SU-DHL-6 (cell line): Measurements from ENCODE around the gene PCDHGB7.

Experiments
- H2AFZ ChIP-seq: fragments of 200-600 bp; sonication (generic); 2 replicates; pipeline ENCODE4 v1.6.1; 2014; ENCODE audit warnings: low read depth, mild to moderate bottlenecking, moderate library complexity, mixed read lengths, antibody characterized with exemption, low read length; ENCODE audit not compliant: severe bottlenecking
- H3F3A ChIP-seq: fragments of 200-600 bp; shearing (Covaris generic); 2 replicates; pipeline ENCODE4 v1.6.0; 2016; ENCODE audit warnings: antibody characterized with exemption, mild to moderate bottlenecking; ENCODE audit not compliant: insufficient read depth
- H3K27ac ChIP-seq: fragments of 200-600 bp; sonication (generic); 2 replicates; pipeline ENCODE4 v1.5.1; 2016; ENCODE audit warnings: low read depth, mild to moderate bottlenecking, low read length, moderate library complexity, mixed read lengths
- H3K27me3 ChIP-seq: fragments of 200-600 bp; sonication (generic), shearing (Covaris generic); 2 replicates; pipeline ENCODE4 v1.6.0; 2014; ENCODE audit warnings: mild to moderate bottlenecking, low read length
- H3K36me3 ChIP-seq: fragments of 200-600 bp; sonication (generic); 2 replicates; pipeline ENCODE4 v1.6.1; 2014; ENCODE audit warnings: mild to moderate bottlenecking, low read length, mixed read lengths
- H3K4me2 ChIP-seq: fragments of 300-600, 200-600 bp; shearing (Covaris generic), sonication (generic); 2 replicates; pipeline ENCODE4 v1.6.0; 2014; ENCODE audit warnings: low read length, low read depth, mild to moderate bottlenecking; ENCODE audit not compliant: poor library complexity, severe bottlenecking
- H3K4me3 ChIP-seq: fragments of 200-600 bp; sonication (generic); 2 replicates; pipeline ENCODE4 v1.5.1; 2014; ENCODE audit warnings: antibody characterized with exemption, low read length, mild to moderate bottlenecking, mixed read lengths; ENCODE audit not compliant: insufficient read depth, poor library complexity, severe bottlenecking
- H3K79me2 ChIP-seq: fragments of 200-600 bp; sonication (generic); 2 replicates; pipeline ENCODE4 v1.6.1; 2014; ENCODE audit warnings: mild to moderate bottlenecking, low read length, moderate library complexity; ENCODE audit not compliant: insufficient read depth
- H3K9ac ChIP-seq: fragments of 200-600 bp; sonication (generic); 2 replicates; pipeline ENCODE4 v1.7.0; 2014; ENCODE audit warnings: mild to moderate bottlenecking, low read length
- H3K9me2 ChIP-seq: fragments of 200-600 bp; sonication (generic); replicated peaks from 2 replicates; pipeline ENCODE4 v1.6.1; 2014; ENCODE audit warnings: low read length; ENCODE audit not compliant: insufficient read depth
- H3K9me3 ChIP-seq: fragments of 200-600 bp; sonication (generic); 2 replicates; pipeline ENCODE4 v1.6.1; 2014; ENCODE audit warnings: low read length, mixed read lengths; ENCODE audit not compliant: insufficient read depth
- H4K20me1 ChIP-seq: fragments of 200-600 bp; sonication (generic); 2 replicates; pipeline ENCODE4 v1.6.1; 2014; ENCODE audit warnings: low read depth, mild to moderate bottlenecking, antibody characterized with exemption, low read length, moderate library complexity, mixed read lengths
- EZH2phosphoT487 ChIP-seq: fragments of 200-600 bp; sonication (generic), shearing (Covaris generic); conservative IDR thresholded peaks from 2 replicates; pipeline ENCODE4 v1.6.1; 2018; ENCODE audit warnings: mild to moderate bottlenecking, antibody characterized with exemption, low read length, moderate library complexity, mixed read lengths
- TF ChIP-seq, protein P1 (sequence below): fragments of 200-600 bp; sonication (generic); IDR thresholded peaks from one replicate; pipeline ENCODE4 v1.5.1; 2017; ENCODE audit warnings: antibody characterized with exemption, mild to moderate bottlenecking, low read length, moderate library complexity; ENCODE audit not compliant: insufficient read depth, poor library complexity, severe bottlenecking

PCDHGB7 gene

DNA sequence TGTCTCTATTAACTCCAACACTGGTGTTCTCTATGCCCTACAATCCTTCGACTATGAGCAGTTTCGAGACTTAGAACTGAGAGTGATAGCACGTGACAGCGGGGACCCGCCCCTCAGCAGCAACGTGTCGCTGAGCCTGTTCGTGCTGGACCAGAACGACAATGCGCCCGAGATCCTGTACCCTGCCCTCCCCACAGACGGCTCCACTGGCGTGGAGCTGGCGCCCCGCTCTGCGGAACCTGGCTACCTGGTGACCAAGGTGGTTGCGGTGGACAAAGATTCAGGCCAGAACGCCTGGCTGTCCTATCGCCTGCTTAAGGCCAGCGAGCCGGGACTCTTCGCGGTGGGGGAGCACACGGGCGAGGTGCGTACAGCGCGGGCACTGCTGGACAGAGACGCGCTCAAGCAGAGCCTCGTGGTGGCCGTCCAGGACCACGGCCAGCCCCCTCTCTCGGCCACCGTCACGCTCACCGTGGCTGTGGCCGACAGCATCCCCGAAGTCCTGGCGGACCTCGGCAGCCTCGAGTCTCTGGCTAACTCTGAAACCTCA is 5.3 kb downstream of the PCDHGB7 start:
- TF ChIP-seq EZH2phosphoT487 = no peak
- TF ChIP-seq, protein P1, sequence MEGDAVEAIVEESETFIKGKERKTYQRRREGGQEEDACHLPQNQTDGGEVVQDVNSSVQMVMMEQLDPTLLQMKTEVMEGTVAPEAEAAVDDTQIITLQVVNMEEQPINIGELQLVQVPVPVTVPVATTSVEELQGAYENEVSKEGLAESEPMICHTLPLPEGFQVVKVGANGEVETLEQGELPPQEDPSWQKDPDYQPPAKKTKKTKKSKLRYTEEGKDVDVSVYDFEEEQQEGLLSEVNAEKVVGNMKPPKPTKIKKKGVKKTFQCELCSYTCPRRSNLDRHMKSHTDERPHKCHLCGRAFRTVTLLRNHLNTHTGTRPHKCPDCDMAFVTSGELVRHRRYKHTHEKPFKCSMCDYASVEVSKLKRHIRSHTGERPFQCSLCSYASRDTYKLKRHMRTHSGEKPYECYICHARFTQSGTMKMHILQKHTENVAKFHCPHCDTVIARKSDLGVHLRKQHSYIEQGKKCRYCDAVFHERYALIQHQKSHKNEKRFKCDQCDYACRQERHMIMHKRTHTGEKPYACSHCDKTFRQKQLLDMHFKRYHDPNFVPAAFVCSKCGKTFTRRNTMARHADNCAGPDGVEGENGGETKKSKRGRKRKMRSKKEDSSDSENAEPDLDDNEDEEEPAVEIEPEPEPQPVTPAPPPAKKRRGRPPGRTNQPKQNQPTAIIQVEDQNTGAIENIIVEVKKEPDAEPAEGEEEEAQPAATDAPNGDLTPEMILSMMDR = no peak
- no peak overlapping the region for H3K4me3 ChIP-seq
- no peaks in the 10 kb centered on the region for H3F3A ChIP-seq
- H2AFZ ChIP-seq = no peak overlapping the region
- no peak overlapping the region for H3K9ac ChIP-seq
- H3K9me3 ChIP-seq = peaks cover 15% of the 10 kb centered on the region; the same call in 1 of the 2 replicates
- 0 out of 2 replicates have a peak, but pooled peaks cover 2% of the 10 kb centered on the region for H3K36me3 ChIP-seq
- no peaks in the 10 kb centered on the region for H3K27me3 ChIP-seq
- H3K27ac ChIP-seq = no peak overlapping the region
- H3K9me2 ChIP-seq = no peaks in the 10 kb centered on the region
- no peak overlapping the region for H3K4me2 ChIP-seq
- H3K79me2 ChIP-seq = no peaks in the 10 kb centered on the region
- no peaks in the 10 kb centered on the region for H4K20me1 ChIP-seq

DNA sequence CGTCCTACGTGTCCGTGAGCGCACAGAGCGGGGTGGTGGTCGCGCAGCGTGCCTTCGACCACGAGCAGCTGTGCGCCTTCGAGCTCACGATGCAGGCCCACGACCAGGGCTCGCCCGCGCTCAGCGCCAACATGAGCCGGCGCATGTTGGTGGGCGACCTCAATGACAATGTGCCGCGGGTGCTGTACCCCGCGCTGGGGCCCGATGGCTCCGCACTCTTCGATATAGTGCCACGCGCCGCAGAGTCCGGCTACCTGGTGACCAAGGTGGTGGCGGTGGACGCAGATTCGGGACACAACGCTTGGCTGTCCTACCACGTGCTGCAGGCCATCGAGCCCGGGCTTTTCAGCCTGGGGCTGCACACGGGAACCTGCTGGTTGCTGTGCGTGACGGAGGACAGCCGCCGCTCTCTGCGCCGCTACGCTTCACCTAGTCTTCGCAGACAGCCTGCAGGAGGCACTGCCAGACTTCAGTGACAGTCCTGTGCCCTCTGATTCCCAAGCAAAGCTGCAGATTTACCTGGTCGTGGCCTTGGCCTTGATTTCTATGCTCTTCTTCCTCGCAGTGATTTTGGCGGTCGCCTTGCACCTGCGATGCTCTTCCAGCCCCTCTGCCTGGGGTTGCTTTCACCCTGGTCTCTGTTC is 10.4 kb downstream of the PCDHGB7 start:
- no peaks in the 10 kb centered on the region for H3K9me2 ChIP-seq
- H3K9me3 ChIP-seq = peaks cover 11% of the 10 kb centered on the region; the same call in 1 of the 2 replicates
- no peak overlapping the region for H3K4me2 ChIP-seq
- no peaks in the 10 kb centered on the region for H3K27me3 ChIP-seq
- no peak overlapping the region for H3K27ac ChIP-seq
- H3K4me3 ChIP-seq = no peak overlapping the region
- H3F3A ChIP-seq = no peaks in the 10 kb centered on the region
- no peaks in the 10 kb centered on the region for H3K79me2 ChIP-seq
- no peaks in the 10 kb centered on the region; the same call in 1 of the 2 replicates for H3K36me3 ChIP-seq
- H2AFZ ChIP-seq = no peak overlapping the region
- H4K20me1 ChIP-seq = no peaks in the 10 kb centered on the region
- TF ChIP-seq EZH2phosphoT487 = no peak
- TF ChIP-seq, protein P1 = no peak
- no peak overlapping the region for H3K9ac ChIP-seq

DNA sequence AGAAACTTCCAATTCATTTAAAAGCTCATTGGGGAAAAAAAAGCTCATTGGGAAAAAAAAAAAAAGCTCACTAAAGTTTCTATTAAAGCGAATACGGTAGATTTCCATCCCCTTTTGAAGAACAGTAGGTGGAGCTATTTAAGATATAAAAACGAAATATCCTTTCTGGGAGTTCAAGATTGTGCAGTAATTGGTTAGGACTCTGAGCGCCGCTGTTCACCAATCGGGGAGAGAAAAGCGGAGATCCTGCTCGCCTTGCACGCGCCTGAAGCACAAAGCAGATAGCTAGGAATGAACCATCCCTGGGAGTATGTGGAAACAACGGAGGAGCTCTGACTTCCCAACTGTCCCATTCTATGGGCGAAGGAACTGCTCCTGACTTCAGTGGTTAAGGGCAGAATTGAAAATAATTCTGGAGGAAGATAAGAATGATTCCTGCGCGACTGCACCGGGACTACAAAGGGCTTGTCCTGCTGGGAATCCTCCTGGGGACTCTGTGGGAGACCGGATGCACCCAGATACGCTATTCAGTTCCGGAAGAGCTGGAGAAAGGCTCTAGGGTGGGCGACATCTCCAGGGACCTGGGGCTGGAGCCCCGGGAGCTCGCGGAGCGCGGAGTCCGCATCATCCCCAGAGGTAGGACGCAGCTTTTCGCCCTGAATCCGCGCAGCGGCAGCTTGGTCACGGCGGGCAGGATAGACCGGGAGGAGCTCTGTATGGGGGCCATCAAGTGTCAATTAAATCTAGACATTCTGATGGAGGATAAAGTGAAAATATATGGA is 13.0 kb downstream of the PCDHGB7 start, which contains the start of gene PCDHGA12:
Gene PCDHGA12 (plus strand): TSS at position 176 of the 782 bp plus-strand sequence. CDS start 253 bp downstream, at position 429.
- Histone ChIP-seq H3K79me2 (no peaks in the 10 kb centered on the region), H3K9me2 (no peaks in the 10 kb centered on the region), H4K20me1 (no peaks in the 10 kb centered on the region), H3F3A (no peaks in the 10 kb centered on the region), H3K27ac (no peak within 1 kb of the TSS), H3K27me3 (no peaks in the 10 kb centered on the region), H2AFZ (no peak within 1 kb of the TSS), H3K36me3 (no peaks in the 10 kb centered on the region; the same call in 1 of the 2 replicates), H3K9me3 (peaks cover 11% of the 10 kb centered on the region; the same call in 1 of the 2 replicates), H3K9ac (no peak within 1 kb of the TSS), H3K4me3 (no peak within 1 kb of the TSS), H3K4me2 (no peak within 1 kb of the TSS)
- TF ChIP-seq, protein P1 = no peak
- no peak for TF ChIP-seq EZH2phosphoT487
